Mucosa of gallbladder (tissue), 1 donor: ENCODE results near the gene ZNF701. TPM values are rescaled to one million over a fixed set of nuclear protein-coding genes. Genes with fewer than 3 reads are reported as not detected.

Source experiments
- total RNA-seq: library from RNA; stranded (reverse); gene quantifications from one replicate; pipeline ENCODE4 v1.2.1, GENCODE V29; 2021
- donor health status: DM: no; HTN: no; CAD: no.

Gene ZNF701
- total RNA-seq, 1 donor from 2014 or later: 30.4 TPM

Other genes starting within 250 kb of the ZNF701 start
- gene ZNF610, start 234.0 kb upstream of the ZNF701 start, total RNA-seq: 6.0 TPM
- 18.6 TPM for gene ZNF880, start 200.4 kb upstream of the ZNF701 start, total RNA-seq
- gene ZNF528, start 172.4 kb upstream of the ZNF701 start, total RNA-seq: 30.3 TPM
- not detected for gene ZNF534, start 141.1 kb upstream of the ZNF701 start, total RNA-seq
- gene ZNF578, start 116.7 kb upstream of the ZNF701 start, total RNA-seq: 3.4 TPM
- 34.2 TPM for gene ZNF808, start 42.6 kb upstream of the ZNF701 start, total RNA-seq
- 80.9 TPM for gene ZNF83, start 68.1 kb downstream of the ZNF701 start, total RNA-seq
- 29.6 TPM for gene ZNF611, start 164.8 kb downstream of the ZNF701 start, total RNA-seq
- gene ZNF600, start 216.5 kb downstream of the ZNF701 start, total RNA-seq: 18.1 TPM